ENCODE results near the gene MXD4.
A peak's percentile ranks its signal among the peaks of the same experiment; 100 is the strongest.
"Not testable (repeated sequence)": the region's sequence is repeated elsewhere in the genome, so short reads cannot be mapped to it uniquely, and the experiment has no call there.

MXD4 gene

DNA sequence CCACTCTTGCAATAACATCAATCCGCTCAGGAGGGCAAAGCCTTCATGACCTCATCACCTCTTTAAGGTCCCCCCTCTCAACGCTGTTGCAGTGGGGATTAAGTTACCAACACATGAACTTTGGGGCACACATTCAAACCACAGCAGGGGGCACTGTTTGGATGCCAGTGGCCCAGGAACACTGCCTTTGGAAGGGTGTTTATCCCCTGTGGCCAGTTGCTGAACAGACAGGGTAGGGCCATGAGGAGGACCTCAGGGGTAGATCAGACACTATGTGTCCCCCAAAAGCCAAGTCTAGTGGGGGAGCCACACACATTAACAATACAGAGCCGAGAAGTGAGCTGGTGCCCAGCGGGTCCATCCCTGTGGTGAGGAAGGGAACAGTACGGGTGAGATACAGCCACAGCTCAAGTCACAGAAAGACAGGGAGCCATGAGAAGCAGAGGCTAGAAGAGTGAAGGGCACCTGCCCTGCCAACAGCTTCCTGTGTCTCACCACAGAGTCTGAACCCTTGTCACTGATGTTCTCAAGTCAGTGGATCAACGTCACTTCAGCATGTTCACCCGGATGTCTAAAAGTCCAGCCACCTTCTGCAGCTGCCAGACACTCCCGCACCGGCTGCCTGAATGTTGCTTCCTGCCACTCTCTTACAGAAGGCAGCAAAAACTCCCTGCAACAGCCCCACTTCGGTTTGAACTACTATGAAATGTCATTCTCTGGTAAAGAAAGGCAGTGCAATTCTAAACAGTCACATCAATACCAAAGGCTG, 19.9 kb upstream of the MXD4 start:
- no peak overlapping the region for H3K4me3 ChIP-seq (ENCODE audit: low read depth, low read length)
- TF ChIP-seq, protein P1, sequence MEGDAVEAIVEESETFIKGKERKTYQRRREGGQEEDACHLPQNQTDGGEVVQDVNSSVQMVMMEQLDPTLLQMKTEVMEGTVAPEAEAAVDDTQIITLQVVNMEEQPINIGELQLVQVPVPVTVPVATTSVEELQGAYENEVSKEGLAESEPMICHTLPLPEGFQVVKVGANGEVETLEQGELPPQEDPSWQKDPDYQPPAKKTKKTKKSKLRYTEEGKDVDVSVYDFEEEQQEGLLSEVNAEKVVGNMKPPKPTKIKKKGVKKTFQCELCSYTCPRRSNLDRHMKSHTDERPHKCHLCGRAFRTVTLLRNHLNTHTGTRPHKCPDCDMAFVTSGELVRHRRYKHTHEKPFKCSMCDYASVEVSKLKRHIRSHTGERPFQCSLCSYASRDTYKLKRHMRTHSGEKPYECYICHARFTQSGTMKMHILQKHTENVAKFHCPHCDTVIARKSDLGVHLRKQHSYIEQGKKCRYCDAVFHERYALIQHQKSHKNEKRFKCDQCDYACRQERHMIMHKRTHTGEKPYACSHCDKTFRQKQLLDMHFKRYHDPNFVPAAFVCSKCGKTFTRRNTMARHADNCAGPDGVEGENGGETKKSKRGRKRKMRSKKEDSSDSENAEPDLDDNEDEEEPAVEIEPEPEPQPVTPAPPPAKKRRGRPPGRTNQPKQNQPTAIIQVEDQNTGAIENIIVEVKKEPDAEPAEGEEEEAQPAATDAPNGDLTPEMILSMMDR (IDR thresholded peaks at IDR 0.05; ENCODE audit: low read depth, low read length, missing control alignments) = peak; percentile 35

DNA sequence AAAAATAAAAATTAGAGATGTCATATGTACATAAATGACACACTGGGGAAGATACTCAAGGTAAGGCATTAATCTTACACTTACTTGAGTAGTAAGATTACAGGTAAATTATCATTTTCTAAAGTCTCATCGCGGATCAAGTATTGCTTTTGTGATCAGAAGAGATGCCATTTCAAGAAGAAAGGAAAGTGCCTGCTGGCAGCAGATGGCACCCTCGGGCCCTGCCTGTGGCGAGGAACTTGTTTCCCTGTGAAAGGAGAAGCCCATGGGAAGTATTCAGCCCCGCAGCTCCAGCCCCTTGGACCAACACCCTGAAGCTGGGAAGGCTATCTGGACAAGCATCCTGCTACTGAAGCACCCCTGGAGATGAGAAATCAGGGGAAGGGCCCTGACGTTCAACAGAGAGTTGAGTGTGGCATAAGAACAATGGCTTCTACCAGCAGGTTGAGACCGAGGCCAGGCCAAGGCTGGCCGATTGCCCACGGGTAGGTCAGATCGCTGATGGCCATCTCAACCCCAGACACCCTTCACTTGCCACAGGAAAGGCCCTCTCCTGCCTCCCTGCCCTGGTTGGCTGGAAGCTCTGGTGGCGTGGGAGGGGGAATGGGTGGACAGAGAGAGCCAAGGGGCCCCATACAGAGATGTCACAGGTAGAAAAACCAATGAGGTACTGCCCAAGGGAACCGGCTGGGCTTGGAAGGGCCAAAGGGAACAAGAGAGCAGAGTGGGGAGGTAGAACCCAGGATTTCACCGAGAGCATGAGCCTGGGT, 18.8 kb upstream of the MXD4 start:
- no peak overlapping the region for H3K4me3 ChIP-seq (ENCODE audit: low read depth, low read length)
- DNase-seq (ENCODE audit: low read depth) = no peak
- TF ChIP-seq, protein P1 (IDR thresholded peaks at IDR 0.05; ENCODE audit: low read depth, low read length, missing control alignments) = no peak

More for the DNA sequence above, 19.9 kb upstream of the MXD4 start:
- peak; percentile 22 for DNase-seq (ENCODE audit: low read depth)

DNA sequence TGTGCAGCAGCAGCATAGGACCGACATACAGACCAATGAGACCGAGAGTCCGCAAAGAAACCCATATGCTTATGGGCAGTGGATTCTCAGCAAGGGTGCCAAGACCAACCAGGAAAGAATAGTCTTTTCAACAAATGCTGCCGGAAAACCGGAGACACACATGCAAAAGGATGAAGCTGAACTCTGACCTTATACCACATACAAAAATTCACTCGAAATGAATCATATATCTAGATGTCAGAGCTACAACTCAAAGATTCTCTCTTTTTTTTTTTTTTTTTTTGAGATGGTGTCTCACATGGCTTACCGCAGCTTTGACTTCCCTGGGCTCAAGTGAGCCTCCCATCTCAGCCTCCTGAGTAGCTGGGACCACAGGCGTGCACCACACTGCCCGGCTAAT, 16.0 kb upstream of the MXD4 start:
- DNase-seq (ENCODE audit: low read depth) = no peak
- no peak overlapping the region for H3K4me3 ChIP-seq (ENCODE audit: low read depth, low read length)
- TF ChIP-seq, protein P1 (IDR thresholded peaks at IDR 0.05; ENCODE audit: low read depth, low read length, missing control alignments) = no peak

DNA sequence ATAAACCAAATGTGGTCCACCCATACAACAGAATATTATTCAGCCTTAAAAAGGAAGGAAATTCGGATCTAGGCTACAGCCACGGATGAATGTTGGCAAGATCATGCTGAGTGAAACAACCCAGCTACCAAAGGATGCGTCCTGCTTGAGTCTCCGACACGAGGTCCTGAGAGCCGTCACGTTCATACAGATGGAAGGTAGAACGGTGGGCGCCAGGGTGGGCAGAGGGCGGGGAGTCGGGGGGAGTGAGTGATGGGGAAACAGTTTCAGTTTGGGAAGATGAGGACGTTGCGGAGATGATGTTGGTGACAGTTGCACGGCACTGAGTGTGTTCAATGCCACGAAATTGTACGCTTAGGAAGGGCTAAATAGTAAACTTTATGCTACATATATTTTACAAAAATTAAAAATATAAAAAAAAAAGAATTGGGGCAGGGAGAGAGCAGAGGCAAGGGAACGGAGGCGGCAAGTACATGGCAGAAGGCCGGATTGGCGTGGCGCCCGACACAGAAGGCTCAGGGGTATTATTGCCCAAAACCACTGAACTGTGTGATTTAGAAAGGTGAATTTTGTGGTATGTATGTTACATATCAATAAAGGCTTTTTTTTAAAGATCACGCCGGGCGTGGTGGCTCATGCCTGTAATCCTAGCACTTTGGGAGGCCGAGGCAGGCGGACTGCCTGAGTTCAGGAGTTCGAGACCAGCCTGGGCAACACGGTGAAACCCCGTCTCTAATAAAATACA, 14.8 kb upstream of the MXD4 start:
- DNase-seq (ENCODE audit: low read depth) = no peak
- H3K4me3 ChIP-seq (ENCODE audit: low read depth, low read length) = no peak overlapping the region
- TF ChIP-seq, protein P1 (IDR thresholded peaks at IDR 0.05; ENCODE audit: low read depth, low read length, missing control alignments) = no peak

DNA sequence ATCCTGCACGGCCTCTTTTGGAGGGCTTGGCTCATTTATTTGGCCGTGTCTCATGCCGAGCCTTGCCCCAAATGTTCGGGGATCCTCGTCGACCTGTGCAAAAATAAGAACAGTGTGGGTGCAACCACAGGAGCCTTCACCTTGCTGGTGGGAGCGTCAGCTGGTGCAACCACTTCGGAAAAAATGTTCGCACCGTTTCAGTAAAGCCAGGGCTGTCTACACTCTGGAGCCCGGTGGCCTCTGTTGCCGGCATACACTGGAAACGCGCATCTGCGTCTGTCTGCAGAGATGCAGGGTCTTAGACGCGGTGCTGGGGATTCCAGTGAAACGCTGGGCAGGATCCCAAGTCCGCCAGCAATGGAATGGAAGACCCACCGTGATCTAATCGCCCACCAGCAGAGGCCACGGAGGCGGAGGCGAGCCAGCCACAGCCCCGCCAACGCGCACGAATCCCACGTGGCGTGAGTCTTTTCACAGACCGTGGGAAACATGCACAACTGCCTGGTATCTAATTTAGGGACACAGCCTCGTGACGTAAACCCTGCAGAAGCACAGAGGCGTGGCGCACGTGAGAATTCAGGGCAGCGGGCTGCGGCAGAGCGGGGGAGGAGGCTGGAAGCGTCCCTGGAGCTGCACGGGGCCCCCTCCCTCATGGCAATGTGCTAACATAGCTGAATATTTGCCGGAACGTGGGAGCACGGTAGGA, 13.8 kb upstream of the MXD4 start:
- H3K4me3 ChIP-seq (ENCODE audit: low read depth, low read length) = no peak overlapping the region
- TF ChIP-seq, protein P1 (IDR thresholded peaks at IDR 0.05; ENCODE audit: low read depth, low read length, missing control alignments) = no peak
- no peak for DNase-seq (ENCODE audit: low read depth)

DNA sequence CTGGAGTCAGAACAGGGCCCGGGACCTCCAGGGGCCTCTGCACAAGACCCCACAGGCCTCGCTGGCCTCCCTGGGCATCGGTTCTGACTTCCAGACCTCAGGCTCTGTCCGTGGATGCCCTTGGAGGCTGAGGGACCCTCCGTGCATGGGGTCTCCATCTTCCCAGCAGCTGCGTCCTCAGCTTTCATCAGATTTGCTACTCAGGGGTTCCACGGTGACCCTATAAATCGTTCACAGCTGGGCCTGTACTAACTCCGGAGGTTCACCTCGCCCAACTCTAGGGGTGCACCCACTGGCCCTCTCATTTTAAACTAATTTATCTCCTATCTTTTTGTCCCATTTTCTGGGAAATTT, 13.1 kb upstream of the MXD4 start:
- H3K4me3 ChIP-seq (ENCODE audit: low read depth, low read length); DNase-seq (ENCODE audit: low read depth): not testable (repeated sequence)
